CD14-positive monocyte (primary cell): ENCODE data around the gene SHCBP1L. TPM values are rescaled to one million over a fixed set of nuclear protein-coding genes. Genes with fewer than 3 reads are reported as not detected.

Experiments used
- DNase-seq, 3 donors: peaks; one replicate each; pipeline ENCODE4 v3.0.0-alpha.2; 2011 to 2022
- H2AFZ ChIP-seq: 2 replicates; pipeline ENCODE4 v1.6.0; 2012; ENCODE audit warnings: mild to moderate bottlenecking, low read depth, low read length, inconsistent platforms; ENCODE audit not compliant: insufficient read depth, poor library complexity, severe bottlenecking
- H3K27ac ChIP-seq, 2 donors: 1 replicate in 1 of 2; 2 replicates in 1 of 2; pipeline ENCODE4 v1.5.1; 2012 to 2013; ENCODE audit warnings: low read length in 2 of 2, control low read depth in 1 of 2, inconsistent platforms in 1 of 2, low read depth in 1 of 2, mild to moderate bottlenecking in 1 of 2
- H3K27me3 ChIP-seq, 2 donors: one replicate each; pipeline versions ENCODE4 v1.6.0 to v1.6.1; 2011 to 2013; ENCODE audit warnings: low read length in 2 of 2; ENCODE audit not compliant: control insufficient read depth in 2 of 2, insufficient read depth in 2 of 2
- H3K36me3 ChIP-seq, 2 donors: replicated peaks in 1 of 2; 1 replicate in 1 of 2; 2 replicates in 1 of 2; pipeline versions ENCODE4 v1.5.1 to v1.6.1; 2012 to 2013; ENCODE audit warnings: low read length in 2 of 2, control low read depth in 1 of 2, inconsistent platforms in 1 of 2, mild to moderate bottlenecking in 1 of 2; ENCODE audit not compliant: insufficient read depth in 2 of 2, control insufficient read depth in 1 of 2
- H3K4me1 ChIP-seq, 2 donors: 1 replicate in 1 of 2; 2 replicates in 1 of 2; pipeline versions ENCODE4 v1.5.1 to v1.6.1; 2012 to 2013; ENCODE audit warnings: low read length in 2 of 2, control low read depth in 1 of 2, inconsistent platforms in 1 of 2, mild to moderate bottlenecking in 1 of 2, moderate library complexity in 1 of 2; ENCODE audit not compliant: insufficient read depth in 2 of 2, control insufficient read depth in 1 of 2
- H3K4me2 ChIP-seq: replicated peaks from 2 replicates; pipeline ENCODE3; 2012; ENCODE audit warnings: low read length, moderate library complexity, mild to moderate bottlenecking; ENCODE audit not compliant: poor library complexity, severe bottlenecking; ENCODE audit errors: extremely low read depth
- H3K4me3 ChIP-seq, 3 experiments: fragments of 200-600 bp in 1 of 3; sonication (generic) in 1 of 3; replicated peaks in 1 of 3; 1 replicate in 2 of 3; 2 replicates in 1 of 3; pipeline ENCODE4 v1.5.1; 2011 to 2013; ENCODE audit warnings: low read length in 3 of 3, mild to moderate bottlenecking in 3 of 3, control low read depth in 2 of 3, low read depth in 2 of 3, inconsistent platforms in 1 of 3, moderate library complexity in 1 of 3
- H3K79me2 ChIP-seq: 2 replicates; pipeline ENCODE4 v1.6.0; 2012; ENCODE audit warnings: mild to moderate bottlenecking, control low read depth, inconsistent platforms, low read length, moderate library complexity; ENCODE audit not compliant: insufficient read depth
- H3K9ac ChIP-seq: 2 replicates; pipeline ENCODE4 v1.6.0; 2017; ENCODE audit warnings: low read length, mild to moderate bottlenecking; ENCODE audit not compliant: insufficient read depth, poor library complexity, severe bottlenecking
- H3K9me3 ChIP-seq, 2 donors: replicated peaks in 1 of 2; 1 replicate in 1 of 2; 2 replicates in 1 of 2; pipeline versions ENCODE4 v1.5.1 to v1.6.1; 2012 to 2013; ENCODE audit warnings: low read length in 2 of 2, control low read depth in 1 of 2; ENCODE audit not compliant: control insufficient read depth in 1 of 2, insufficient read depth in 1 of 2
- H4K20me1 ChIP-seq: 2 replicates; pipeline ENCODE4 v1.6.0; 2012; ENCODE audit warnings: mild to moderate bottlenecking, low read length, control low read depth, moderate library complexity; ENCODE audit not compliant: insufficient read depth
- H3K27ac Mint-ChIP-seq, 7 donors: one replicate each; pipeline ENCODE4 v1.8.0; 2020; ENCODE audit warnings: mild to moderate bottlenecking in 7 of 7, mixed read lengths in 7 of 7, moderate library complexity in 6 of 7, inconsistent platforms in 2 of 7
- H3K27me3 Mint-ChIP-seq, 3 donors: one replicate each; pipeline ENCODE4 v1.8.0; 2021 to 2022; ENCODE audit warnings: low read depth in 3 of 3, mild to moderate bottlenecking in 3 of 3, mixed read lengths in 3 of 3, moderate library complexity in 3 of 3, inconsistent platforms in 1 of 3
- H3K36me3 Mint-ChIP-seq, 2 donors: one replicate each; pipeline ENCODE4 v1.8.0; 2020; ENCODE audit warnings: mixed read lengths in 2 of 2, inconsistent platforms in 1 of 2, mild to moderate bottlenecking in 1 of 2
- H3K4me1 Mint-ChIP-seq: one replicate; pipeline ENCODE4 v1.8.0; 2020; ENCODE audit warnings: mild to moderate bottlenecking, mixed read lengths
- H3K4me3 Mint-ChIP-seq, 2 donors: one replicate each; pipeline ENCODE4 v1.8.0; 2020; ENCODE audit warnings: mild to moderate bottlenecking in 2 of 2, mixed read lengths in 2 of 2, moderate library complexity in 1 of 2
- H3K9me3 Mint-ChIP-seq, 7 donors: one replicate each; pipeline ENCODE4 v1.8.0; 2020 to 2022; ENCODE audit warnings: mixed read lengths in 7 of 7, mild to moderate bottlenecking in 6 of 7, moderate library complexity in 6 of 7, inconsistent platforms in 2 of 7
- WGBS: methylation state at CpG from one replicate; pipeline ENCODE4 v1.1.5; 2013; ENCODE audit warnings: missing lambda C conversion rate; ENCODE audit not compliant: insufficient coverage; 5-methylcytosine and 5-hydroxymethylcytosine counted together
- intact Hi-C, 2 donors: fragments of 100-400 bp; cut with micrococcal nuclease; formaldehyde crosslinking; loops; one replicate each; pipeline versions ENCODE4 v1.15.0 to v1.15.1; 2023
- polyA plus RNA-seq, 3 donors: library from polyadenylated mRNA; depleted of rRNA in 1 of 3; unstranded in 2 of 3; stranded (reverse) in 1 of 3; fragments of 300-500 nt in 2 of 3; fragments of >200 nt in 1 of 3; fragmentation: Illumina TruSeq in 2 of 3; gene quantifications; 1 replicate in 2 of 3; 2 replicates in 1 of 3; pipeline ENCODE4 v1.2.3, GENCODE V29; 2012 to 2021
- TF ChIP-seq, protein P1 (sequence below): fragments of 200-600 bp; IDR thresholded peaks from one replicate; pipeline ENCODE4 v1.8.0; 2022; ENCODE audit warnings: antibody characterized with exemption, mild to moderate bottlenecking

Gene SHCBP1L
- polyA plus RNA-seq, 3 donors: not detected

DNA sequence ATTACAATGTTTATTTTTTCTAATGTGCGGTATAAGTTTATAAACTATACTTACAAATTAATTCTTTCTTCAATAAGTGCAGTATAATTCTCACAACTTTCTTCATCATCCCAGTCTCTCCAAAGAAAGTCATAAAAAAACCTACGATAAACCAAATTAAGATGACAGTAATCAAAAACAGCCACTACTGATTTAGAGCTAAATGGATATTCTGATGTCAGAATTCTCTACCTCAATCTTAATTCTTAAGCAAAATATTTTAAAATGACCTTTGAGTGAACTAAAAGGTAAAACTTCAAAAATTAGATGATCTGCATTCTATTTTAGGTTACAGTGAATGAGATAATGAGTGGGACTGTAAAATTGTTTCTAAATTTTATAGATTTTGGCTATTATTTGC lies 13.6 kb downstream of the SHCBP1L start:
- Histone ChIP-seq H3K9ac (no peak overlapping the region), H2AFZ (no peak overlapping the region), H3K4me2 (no peak overlapping the region), H3K4me3 (no peak overlapping the region), H3K79me2 (no peaks in the 10 kb centered on the region), H3K27me3 (peaks cover 21 to 41% of the 10 kb centered on the region in 2 donors), H3K27ac (no peak overlapping the region), H3K9me3 (no peaks in the 10 kb centered on the region), H3K36me3 (no peaks in the 10 kb centered on the region), H3K4me1 (no peaks in the 10 kb centered on the region), H4K20me1 (no peaks in the 10 kb centered on the region)
- H3K27me3 Mint-ChIP-seq: peaks cover 34 to 47% (median 39%) of the 10 kb centered on the region in 3 donors
- peaks cover 2% of the 10 kb centered on the region for H3K4me1 Mint-ChIP-seq
- H3K4me3 Mint-ChIP-seq: no peak overlapping the region
- intact Hi-C loops: no loop called here
- H3K27ac Mint-ChIP-seq: no peak overlapping the region
- DNase-seq: no peak
- no peaks in the 10 kb centered on the region for H3K36me3 Mint-ChIP-seq
- TF ChIP-seq, protein P1, sequence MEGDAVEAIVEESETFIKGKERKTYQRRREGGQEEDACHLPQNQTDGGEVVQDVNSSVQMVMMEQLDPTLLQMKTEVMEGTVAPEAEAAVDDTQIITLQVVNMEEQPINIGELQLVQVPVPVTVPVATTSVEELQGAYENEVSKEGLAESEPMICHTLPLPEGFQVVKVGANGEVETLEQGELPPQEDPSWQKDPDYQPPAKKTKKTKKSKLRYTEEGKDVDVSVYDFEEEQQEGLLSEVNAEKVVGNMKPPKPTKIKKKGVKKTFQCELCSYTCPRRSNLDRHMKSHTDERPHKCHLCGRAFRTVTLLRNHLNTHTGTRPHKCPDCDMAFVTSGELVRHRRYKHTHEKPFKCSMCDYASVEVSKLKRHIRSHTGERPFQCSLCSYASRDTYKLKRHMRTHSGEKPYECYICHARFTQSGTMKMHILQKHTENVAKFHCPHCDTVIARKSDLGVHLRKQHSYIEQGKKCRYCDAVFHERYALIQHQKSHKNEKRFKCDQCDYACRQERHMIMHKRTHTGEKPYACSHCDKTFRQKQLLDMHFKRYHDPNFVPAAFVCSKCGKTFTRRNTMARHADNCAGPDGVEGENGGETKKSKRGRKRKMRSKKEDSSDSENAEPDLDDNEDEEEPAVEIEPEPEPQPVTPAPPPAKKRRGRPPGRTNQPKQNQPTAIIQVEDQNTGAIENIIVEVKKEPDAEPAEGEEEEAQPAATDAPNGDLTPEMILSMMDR: no peak
- no CpG with 5 or more reads among the region's 2 CpGs for WGBS
- H3K9me3 Mint-ChIP-seq: peaks cover 0 to 18% (median 8%) of the 10 kb centered on the region in 7 donors

DNA sequence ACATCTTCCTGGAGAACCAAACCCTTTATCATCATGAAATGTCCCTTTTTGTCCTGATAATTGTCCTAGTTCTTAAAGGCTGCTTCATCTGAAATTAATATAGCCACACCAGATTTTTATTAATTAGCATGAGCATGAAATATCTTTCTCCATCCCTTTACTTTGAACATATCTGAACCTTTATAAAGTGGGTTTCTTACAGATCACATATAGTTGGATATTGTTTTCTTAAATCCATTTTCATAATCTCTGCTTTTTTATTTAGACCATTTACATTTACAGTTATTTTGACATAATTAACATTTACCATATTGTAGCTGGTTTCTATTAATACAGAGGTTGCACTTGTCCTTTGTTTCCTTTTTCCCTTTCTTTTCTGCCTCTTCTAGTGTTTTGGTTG lies 17.2 kb downstream of the SHCBP1L start:
- no peak overlapping the region for H3K27ac ChIP-seq
- no peaks in the 10 kb centered on the region for H4K20me1 ChIP-seq
- peaks cover 4 to 19% of the 10 kb centered on the region in 2 donors for H3K27me3 ChIP-seq
- H3K9me3 ChIP-seq: no peaks in the 10 kb centered on the region
- no peak for DNase-seq
- Mint-ChIP-seq H3K27me3 (peaks cover 11 to 30% (median 16%) of the 10 kb centered on the region in 3 donors), H3K9me3 (peaks cover 0 to 18% (median 13%) of the 10 kb centered on the region in 7 donors), H3K36me3 (no peaks in the 10 kb centered on the region), H3K4me3 (no peak overlapping the region), H3K27ac (no peak overlapping the region), H3K4me1 (no peaks in the 10 kb centered on the region)
- TF ChIP-seq, protein P1: no peak
- H3K36me3 ChIP-seq: no peaks in the 10 kb centered on the region
- no peaks in the 10 kb centered on the region for H3K79me2 ChIP-seq
- no peak overlapping the region for H3K9ac ChIP-seq
- H3K4me2 ChIP-seq: no peak overlapping the region
- no peak overlapping the region for H3K4me3 ChIP-seq
- intact Hi-C loops: no loop called here
- H2AFZ ChIP-seq: no peak overlapping the region
- H3K4me1 ChIP-seq: no peaks in the 10 kb centered on the region
